Fibroblast of lung (primary cell): Measurements from ENCODE around the gene SLC24A3. TPM values are rescaled to one million over a fixed set of nuclear protein-coding genes. Genes with fewer than 3 reads are reported as not detected.

Experiments used
- DNase-seq, 2 donors: peaks; one replicate each; pipeline versions ENCODE4 v3.0.0 to v3.0.0-alpha.2; 2010; ENCODE audit warnings: low read depth in 2 of 2
- H2AFZ ChIP-seq: 2 replicates; pipeline ENCODE4 v1.5.1; 2012; ENCODE audit warnings: low read length, control low read depth, inconsistent platforms
- H3K27ac ChIP-seq: 2 replicates; pipeline ENCODE4 v1.5.1; 2011; ENCODE audit warnings: low read length, control low read depth; ENCODE audit not compliant: insufficient read depth
- H3K27me3 ChIP-seq: 2 replicates; pipeline ENCODE4 v1.5.1; 2011; ENCODE audit warnings: mild to moderate bottlenecking, low read length; ENCODE audit not compliant: control insufficient read depth, insufficient read depth
- H3K36me3 ChIP-seq: 2 replicates; pipeline ENCODE4 v1.5.1; 2011; ENCODE audit warnings: low read length; ENCODE audit not compliant: control insufficient read depth, insufficient read depth
- H3K4me1 ChIP-seq: 2 replicates; pipeline ENCODE4 v1.5.1; 2011; ENCODE audit warnings: low read length; ENCODE audit not compliant: control insufficient read depth, insufficient read depth; ENCODE audit errors: extremely low read depth
- H3K4me2 ChIP-seq: 2 replicates; pipeline ENCODE4 v1.5.1; 2011; ENCODE audit warnings: low read length, control low read depth; ENCODE audit not compliant: insufficient read depth; ENCODE audit errors: extremely low read depth
- H3K4me3 ChIP-seq, 4 experiments: fragments of 200-600 bp in 1 of 4; sonication (generic) in 1 of 4; replicated peaks in 1 of 4; 2 replicates each; pipeline ENCODE4 v1.5.1; 2011 to 2016; ENCODE audit warnings: low read length in 4 of 4, low read depth in 3 of 4, mild to moderate bottlenecking in 3 of 4, control low read depth in 2 of 4, inconsistent platforms in 1 of 4, mixed read lengths in 1 of 4; ENCODE audit not compliant: insufficient read depth in 1 of 4; ENCODE audit errors: control extremely low read depth in 1 of 4
- H3K79me2 ChIP-seq: 2 replicates; pipeline ENCODE4 v1.5.1; 2012; ENCODE audit warnings: mild to moderate bottlenecking, low read length, inconsistent platforms; ENCODE audit not compliant: control insufficient read depth, insufficient read depth
- H3K9ac ChIP-seq: 2 replicates; pipeline ENCODE4 v1.5.1; 2011; ENCODE audit warnings: mild to moderate bottlenecking, low read length, control low read depth; ENCODE audit not compliant: insufficient read depth
- H3K9me3 ChIP-seq: 2 replicates; pipeline ENCODE4 v1.5.1; 2012; ENCODE audit warnings: low read depth, low read length; ENCODE audit not compliant: control insufficient read depth, insufficient read depth
- H4K20me1 ChIP-seq: 2 replicates; pipeline ENCODE4 v1.5.1; 2011; ENCODE audit warnings: low read length; ENCODE audit not compliant: control insufficient read depth, insufficient read depth; ENCODE audit errors: extremely low read depth
- EZH2 ChIP-seq: IDR thresholded peaks from 2 replicates; pipeline ENCODE4 v1.5.1; 2012; ENCODE audit warnings: low read length, control low read depth, mild to moderate bottlenecking; ENCODE audit errors: missing control alignments
- polyA plus RNA-seq, 2 donors: library from polyadenylated mRNA; depleted of rRNA in 1 of 2; stranded (reverse) in 1 of 2; unstranded in 1 of 2; fragments of >200 nt; gene quantifications; 2 replicates each; pipeline ENCODE4 v1.2.1, GENCODE V29; 2011 to 2012; ENCODE audit warnings: missing spikeins in 1 of 2
- total RNA-seq: library from RNA; depleted of rRNA; stranded (reverse); fragments of >200 nt; gene quantifications from 2 replicates; pipeline ENCODE4 v1.2.1, GENCODE V29; 2014
- TF ChIP-seq, protein P1 (sequence below), 2 donors: IDR thresholded peaks in 1 of 2; conservative IDR thresholded peaks in 1 of 2; 1 replicate in 1 of 2; 2 replicates in 1 of 2; pipeline ENCODE4 v1.5.1; 2011 to 2012; ENCODE audit warnings: low read length in 2 of 2, control low read depth in 1 of 2, inconsistent platforms in 1 of 2, low read depth in 1 of 2, mild to moderate bottlenecking in 1 of 2

The SLC24A3 gene
- total and polyA plus RNA-seq, 2 donors (not counting 1 experiment from before 2014, with no cell fraction given): 0.03 to 1.8 TPM

- no peak for TF ChIP-seq EZH2
- TF ChIP-seq, protein P1, sequence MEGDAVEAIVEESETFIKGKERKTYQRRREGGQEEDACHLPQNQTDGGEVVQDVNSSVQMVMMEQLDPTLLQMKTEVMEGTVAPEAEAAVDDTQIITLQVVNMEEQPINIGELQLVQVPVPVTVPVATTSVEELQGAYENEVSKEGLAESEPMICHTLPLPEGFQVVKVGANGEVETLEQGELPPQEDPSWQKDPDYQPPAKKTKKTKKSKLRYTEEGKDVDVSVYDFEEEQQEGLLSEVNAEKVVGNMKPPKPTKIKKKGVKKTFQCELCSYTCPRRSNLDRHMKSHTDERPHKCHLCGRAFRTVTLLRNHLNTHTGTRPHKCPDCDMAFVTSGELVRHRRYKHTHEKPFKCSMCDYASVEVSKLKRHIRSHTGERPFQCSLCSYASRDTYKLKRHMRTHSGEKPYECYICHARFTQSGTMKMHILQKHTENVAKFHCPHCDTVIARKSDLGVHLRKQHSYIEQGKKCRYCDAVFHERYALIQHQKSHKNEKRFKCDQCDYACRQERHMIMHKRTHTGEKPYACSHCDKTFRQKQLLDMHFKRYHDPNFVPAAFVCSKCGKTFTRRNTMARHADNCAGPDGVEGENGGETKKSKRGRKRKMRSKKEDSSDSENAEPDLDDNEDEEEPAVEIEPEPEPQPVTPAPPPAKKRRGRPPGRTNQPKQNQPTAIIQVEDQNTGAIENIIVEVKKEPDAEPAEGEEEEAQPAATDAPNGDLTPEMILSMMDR (conservative IDR thresholded peaks at IDR 0.05 in 1 of 2, IDR thresholded peaks at IDR 0.05 in 1 of 2; ENCODE audit: low read depth in 1 of 2, low read length in 2 of 2): no peak
- Histone ChIP-seq H3K4me1 (peaks cover 2% of the 10 kb centered on the region), H3K27ac (no peak overlapping the region), H3K27me3 (no peaks in the 10 kb centered on the region), H3K4me3 (no peak overlapping the region), H3K9ac (no peak overlapping the region), H3K79me2 (no peaks in the 10 kb centered on the region), H4K20me1 (no peaks in the 10 kb centered on the region), H2AFZ (no peak overlapping the region), H3K4me2 (no peak overlapping the region), H3K36me3 (no peaks in the 10 kb centered on the region), H3K9me3 (no peaks in the 10 kb centered on the region)
- DNase-seq: no peak
These were observed 40.9 kb downstream of the SLC24A3 start for GRCh38 chr20:19253316-19253715.

- no peak overlapping the region for H3K4me2 ChIP-seq
- DNase-seq: no peak
These were observed 41.7 kb downstream of the SLC24A3 start for GRCh38 chr20:19253916-19254820.

DNA sequence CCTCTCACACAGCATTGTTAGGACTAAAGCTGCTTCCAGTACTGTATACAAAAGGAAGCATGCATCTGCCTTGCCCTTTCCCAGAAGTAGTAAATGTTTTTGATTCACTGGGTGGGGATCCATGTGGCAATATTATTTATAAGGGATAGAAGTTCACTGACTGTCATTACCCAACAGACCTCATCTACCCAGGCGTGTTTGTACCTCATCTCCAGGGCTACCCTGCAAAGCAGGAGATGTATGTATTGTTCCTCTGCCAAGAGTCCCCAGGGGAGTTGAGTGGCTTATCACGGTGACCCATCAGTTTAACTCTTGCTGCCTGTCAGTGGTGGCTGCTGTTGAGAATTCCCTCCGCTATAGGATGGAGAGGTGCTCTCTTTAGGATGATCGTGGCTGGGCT, 42.5 kb downstream of the SLC24A3 start:
- DNase-seq: no peak
- Histone ChIP-seq H2AFZ (no peak overlapping the region), H3K27ac (no peak overlapping the region), H3K27me3 (no peaks in the 10 kb centered on the region), H3K4me2 (no peak overlapping the region), H3K79me2 (no peaks in the 10 kb centered on the region), H3K9me3 (no peaks in the 10 kb centered on the region), H3K36me3 (no peaks in the 10 kb centered on the region), H4K20me1 (no peaks in the 10 kb centered on the region), H3K4me1 (peaks cover 2% of the 10 kb centered on the region), H3K9ac (no peak overlapping the region), H3K4me3 (no peak overlapping the region)
- TF ChIP-seq, protein P1 (conservative IDR thresholded peaks at IDR 0.05 in 1 of 2, IDR thresholded peaks at IDR 0.05 in 1 of 2; ENCODE audit: low read depth in 1 of 2, low read length in 2 of 2): no peak
- TF ChIP-seq EZH2: no peak

More at GRCh38 chr20:19253916-19254820, 41.7 kb downstream of the SLC24A3 start:
- Histone ChIP-seq H3K4me3 (no peak overlapping the region), H3K27me3 (no peaks in the 10 kb centered on the region), H3K27ac (no peak overlapping the region), H3K9me3 (no peaks in the 10 kb centered on the region), H3K9ac (no peak overlapping the region), H3K4me1 (peaks cover 2% of the 10 kb centered on the region), H3K36me3 (no peaks in the 10 kb centered on the region), H4K20me1 (no peaks in the 10 kb centered on the region), H2AFZ (no peak overlapping the region), H3K79me2 (no peaks in the 10 kb centered on the region)
- TF ChIP-seq EZH2: no peak
